NCI-H446 treated with DMSO at 0.1 percent for 48 hours (cell line): ENCODE results near the gene RPL27.

Experiments
- DNase-seq: peaks from one replicate; lab custom pipeline; 2025; lab: John Stamatoyannopoulos, UW

RPL27 gene

GRCh38 chr17:43020789-43021740 is 22.8 kb downstream of the RPL27 start:
- DNase-seq: peak; percentile 7

GRCh38 chr17:43021741-43022512 is 23.7 kb downstream of the RPL27 start, which contains the start of gene VAT1:
Gene VAT1 (minus strand): TSS chr17:43022385. CDS start chr17:43022322, 63 bp downstream.
- peak; percentile 24 for DNase-seq

- peak; percentile 61 for DNase-seq
Measured at GRCh38 chr17:43024407-43025289, 26.4 kb downstream of the RPL27 start, which contains the start of gene RND2. Gene RND2 (plus strand): TSS chr17:43025231. CDS start chr17:43025348, 117 bp downstream.

- no peak for DNase-seq
Measured at GRCh38 chr17:43025290-43025657, 27.1 kb downstream of the RPL27 start.

- DNase-seq: no peak
Measured at GRCh38 chr17:43025766-43026537, 27.7 kb downstream of the RPL27 start.

- DNase-seq: no peak
Measured at GRCh38 chr17:43026595-43026994, 28.4 kb downstream of the RPL27 start.

- DNase-seq: no peak
Measured at GRCh38 chr17:43027091-43028032, 29.1 kb downstream of the RPL27 start.

GRCh38 chr17:43028221-43028861 is 30.1 kb downstream of the RPL27 start:
- DNase-seq: no peak

- DNase-seq: no peak
Measured at GRCh38 chr17:43030137-43030767, 32.0 kb downstream of the RPL27 start.

- no peak for DNase-seq
Measured at GRCh38 chr17:43031666-43032065, 33.4 kb downstream of the RPL27 start.

- no peak for DNase-seq
Measured at GRCh38 chr17:43033948-43034881, 36.0 kb downstream of the RPL27 start.

- no peak for DNase-seq
Measured at GRCh38 chr17:43034894-43035293, 36.7 kb downstream of the RPL27 start.

GRCh38 chr17:43039646-43040045 is 41.4 kb downstream of the RPL27 start:
- DNase-seq: no peak

- DNase-seq: no peak
Measured at GRCh38 chr17:43040655-43041054, 42.4 kb downstream of the RPL27 start.

- DNase-seq: no peak
Measured at GRCh38 chr17:43042025-43042628, 43.9 kb downstream of the RPL27 start.

- DNase-seq: no peak
Measured at GRCh38 chr17:43043307-43043706, 45.1 kb downstream of the RPL27 start.

- no peak for DNase-seq
Measured at GRCh38 chr17:43044024-43044423, 45.8 kb downstream of the RPL27 start.
